IPS-15b (cell line): ENCODE measurements around the gene DOK6.

Experiments
- H3K27me3 ChIP-seq: one replicate; pipeline ENCODE4 v1.6.1; 2013; ENCODE audit warnings: low read length; ENCODE audit not compliant: control insufficient read depth, insufficient read depth
- H3K36me3 ChIP-seq: one replicate; pipeline ENCODE4 v1.6.1; 2013; ENCODE audit warnings: low read length; ENCODE audit not compliant: control insufficient read depth, insufficient read depth
- H3K4me1 ChIP-seq: one replicate; pipeline ENCODE4 v1.6.1; 2013; ENCODE audit warnings: mild to moderate bottlenecking, low read length; ENCODE audit not compliant: control insufficient read depth, insufficient read depth
- H3K4me3 ChIP-seq: one replicate; pipeline ENCODE4 v1.5.1; 2013; ENCODE audit warnings: low read depth, low read length
- H3K9ac ChIP-seq: one replicate; pipeline ENCODE4 v1.6.1; 2013; ENCODE audit warnings: low read depth, mild to moderate bottlenecking, low read length
- H3K9me3 ChIP-seq: one replicate; pipeline ENCODE4 v1.6.1; 2013; ENCODE audit warnings: mild to moderate bottlenecking, low read length; ENCODE audit not compliant: control insufficient read depth, insufficient read depth

Gene DOK6

GRCh38 chr18:69590150-69590549 is 189.5 kb downstream of the DOK6 start:
- Histone ChIP-seq H3K9me3 (no peaks in the 10 kb centered on the region), H3K4me1 (no peaks in the 10 kb centered on the region), H3K9ac (no peak overlapping the region), H3K36me3 (no peaks in the 10 kb centered on the region), H3K4me3 (no peak overlapping the region), H3K27me3 (no peaks in the 10 kb centered on the region)

GRCh38 chr18:69596345-69596744 is 195.7 kb downstream of the DOK6 start:
- H3K4me3 ChIP-seq: no peak overlapping the region
- H3K4me1 ChIP-seq: no peaks in the 10 kb centered on the region
- H3K36me3 ChIP-seq: no peaks in the 10 kb centered on the region
- no peak overlapping the region for H3K9ac ChIP-seq
- H3K9me3 ChIP-seq: no peaks in the 10 kb centered on the region
- no peaks in the 10 kb centered on the region for H3K27me3 ChIP-seq

GRCh38 chr18:69597561-69597960 is 196.9 kb downstream of the DOK6 start:
- no peak overlapping the region for H3K4me3 ChIP-seq
- no peaks in the 10 kb centered on the region for H3K9me3 ChIP-seq
- H3K27me3 ChIP-seq: no peaks in the 10 kb centered on the region
- H3K9ac ChIP-seq: no peak overlapping the region
- H3K4me1 ChIP-seq: no peaks in the 10 kb centered on the region
- H3K36me3 ChIP-seq: no peaks in the 10 kb centered on the region

GRCh38 chr18:69599377-69599776 is 198.7 kb downstream of the DOK6 start:
- no peaks in the 10 kb centered on the region for H3K4me1 ChIP-seq
- no peaks in the 10 kb centered on the region for H3K9me3 ChIP-seq
- no peaks in the 10 kb centered on the region for H3K27me3 ChIP-seq
- H3K9ac ChIP-seq: no peak overlapping the region
- H3K36me3 ChIP-seq: no peaks in the 10 kb centered on the region
- H3K4me3 ChIP-seq: no peak overlapping the region

- Histone ChIP-seq H3K4me1 (no peaks in the 10 kb centered on the region), H3K27me3 (no peaks in the 10 kb centered on the region), H3K4me3 (no peak overlapping the region), H3K9me3 (no peaks in the 10 kb centered on the region), H3K36me3 (no peaks in the 10 kb centered on the region), H3K9ac (no peak overlapping the region)
These were observed 211.6 kb downstream of the DOK6 start for GRCh38 chr18:69612242-69612641.

GRCh38 chr18:69616114-69616513 is 215.4 kb downstream of the DOK6 start:
- no peaks in the 10 kb centered on the region for H3K36me3 ChIP-seq
- no peaks in the 10 kb centered on the region for H3K9me3 ChIP-seq
- no peaks in the 10 kb centered on the region for H3K4me1 ChIP-seq
- H3K9ac ChIP-seq: no peak overlapping the region
- no peak overlapping the region for H3K4me3 ChIP-seq
- no peaks in the 10 kb centered on the region for H3K27me3 ChIP-seq

- no peaks in the 10 kb centered on the region for H3K36me3 ChIP-seq
- no peak overlapping the region for H3K9ac ChIP-seq
- H3K4me1 ChIP-seq: no peaks in the 10 kb centered on the region
These were observed 216.7 kb downstream of the DOK6 start for GRCh38 chr18:69617408-69617807.

GRCh38 chr18:69617888-69618287 is 217.2 kb downstream of the DOK6 start:
- Histone ChIP-seq H3K9ac (no peak overlapping the region), H3K27me3 (no peaks in the 10 kb centered on the region), H3K36me3 (no peaks in the 10 kb centered on the region), H3K4me3 (no peak overlapping the region), H3K9me3 (no peaks in the 10 kb centered on the region), H3K4me1 (no peaks in the 10 kb centered on the region)

More at GRCh38 chr18:69617408-69617807, 216.7 kb downstream of the DOK6 start:
- no peak overlapping the region for H3K4me3 ChIP-seq
- no peaks in the 10 kb centered on the region for H3K27me3 ChIP-seq
- H3K9me3 ChIP-seq: no peaks in the 10 kb centered on the region

- Histone ChIP-seq H3K27me3 (no peaks in the 10 kb centered on the region), H3K9ac (no peak overlapping the region), H3K9me3 (no peaks in the 10 kb centered on the region), H3K4me3 (no peak overlapping the region), H3K36me3 (no peaks in the 10 kb centered on the region), H3K4me1 (no peaks in the 10 kb centered on the region)
These were observed 221.5 kb downstream of the DOK6 start for GRCh38 chr18:69622184-69622583.

- Histone ChIP-seq H3K9me3 (no peaks in the 10 kb centered on the region), H3K36me3 (no peaks in the 10 kb centered on the region), H3K4me3 (no peak overlapping the region), H3K27me3 (no peaks in the 10 kb centered on the region), H3K4me1 (no peaks in the 10 kb centered on the region), H3K9ac (no peak overlapping the region)
These were observed 222.3 kb downstream of the DOK6 start for GRCh38 chr18:69622961-69623360.

- no peaks in the 10 kb centered on the region for H3K9me3 ChIP-seq
- no peak overlapping the region for H3K9ac ChIP-seq
- no peaks in the 10 kb centered on the region for H3K36me3 ChIP-seq
- no peaks in the 10 kb centered on the region for H3K4me1 ChIP-seq
- no peak overlapping the region for H3K4me3 ChIP-seq
- no peaks in the 10 kb centered on the region for H3K27me3 ChIP-seq
These were observed 225.5 kb downstream of the DOK6 start for GRCh38 chr18:69626171-69626570.

GRCh38 chr18:69626643-69627242 is 226.1 kb downstream of the DOK6 start:
- no peaks in the 10 kb centered on the region for H3K27me3 ChIP-seq
- no peak overlapping the region for H3K9ac ChIP-seq
- no peak overlapping the region for H3K4me3 ChIP-seq
- H3K4me1 ChIP-seq: no peaks in the 10 kb centered on the region
- H3K36me3 ChIP-seq: no peaks in the 10 kb centered on the region
- H3K9me3 ChIP-seq: no peaks in the 10 kb centered on the region
